Body of pancreas (tissue), 4 donors: ENCODE data around the gene PRCC.

Experiments
- CTCF ChIP-seq, 7 experiments: fragments of 450-650 bp in 4 of 7; fragments of 200-600 bp in 3 of 7; sonication (generic) in 3 of 7; IDR thresholded peaks; one replicate each; pipeline ENCODE4 v1.5.1; 2016 to 2019; ENCODE audit warnings: antibody characterized with exemption in 7 of 7
- POLR2A ChIP-seq, 3 donors: fragments of 450-650 bp; IDR thresholded peaks; one replicate each; pipeline ENCODE4 v1.6.1; 2016; ENCODE audit warnings: antibody characterized with exemption in 3 of 3, mild to moderate bottlenecking in 2 of 3

GRCh38 chr1:156760796-156761104 is 6.6 kb upstream of the PRCC start:
- TF ChIP-seq POLR2A (IDR thresholded peaks at IDR 0.05) (no peak), CTCF (IDR thresholded peaks at IDR 0.05) (no peak)
